ENCODE results near the gene LPO. TPM values are rescaled to one million over a fixed set of nuclear protein-coding genes. Genes with fewer than 3 reads are reported as not detected.

The LPO gene
- total and polyA plus RNA-seq, 2 donors (not counting 3 experiments of a cell fraction or from before 2014, with no cell fraction given): not detected

- Histone ChIP-seq H3K79me2 (ENCODE audit: control insufficient read depth, insufficient read depth, low read length) (no peaks in the 10 kb centered on the region), H3K27ac (ENCODE audit: insufficient read depth, low read depth, low read length) (no peak within 1 kb of the TSS), H3K4me1 (ENCODE audit: control insufficient read depth, extremely low read depth, insufficient read depth, low read length) (no peaks in the 10 kb centered on the region), H3K27me3 (ENCODE audit: control insufficient read depth in 2 of 2, insufficient read depth in 2 of 2, low read length in 2 of 2) (peaks cover 2 to 10% of the 10 kb centered on the region in 2 experiments), H3K9ac (replicated peaks; ENCODE audit: extremely low read depth, insufficient read depth, low read length) (no peak within 1 kb of the TSS), H3K9me3 (replicated peaks; ENCODE audit: control insufficient read depth, insufficient read depth, low read length) (no peaks in the 10 kb centered on the region), H3K36me3 (ENCODE audit: control insufficient read depth in 2 of 2, extremely low read depth in 1 of 2, insufficient read depth in 2 of 2, low read length in 2 of 2) (no peaks in the 10 kb centered on the region), H3K4me2 (ENCODE audit: insufficient read depth, low read length) (no peak within 1 kb of the TSS), H3K4me3 (replicated peaks in 1 of 3; ENCODE audit: insufficient read depth in 1 of 3, low read depth in 1 of 3, low read length in 3 of 3) (no peak within 1 kb of the TSS), H2AFZ (ENCODE audit: low read depth, low read length) (no peak within 1 kb of the TSS), H4K20me1 (replicated peaks; ENCODE audit: control insufficient read depth, extremely low read depth, insufficient read depth, low read length) (no peaks in the 10 kb centered on the region), H3K9me1 (replicated peaks; ENCODE audit: control insufficient read depth, extremely low read depth, insufficient read depth, low read length) (no peaks in the 10 kb centered on the region)
- DNase-seq (ENCODE audit: low read depth, low spot score) (no peak), FAIRE-seq (no peak)
- ChIA-PET CTCF (interaction anchor here (1.1 kb wide), 1 partner anchor 146 kb away, joined by 4 read pairs; no protein-coding TSS in a partner anchor), POLR2A (no interaction called here)
- dilution Hi-C loops (cut with MboI; ENCODE audit: extremely low pct_ligation_motif_present, low sequenced_read_pairs) (no loop called here), intact Hi-C loops (cut with micrococcal nuclease) (loop anchor here (1.0 kb wide), 1 partner anchor 34 kb away; no protein-coding TSS in a partner anchor)
- TF ChIP-seq FOS (IDR thresholded peaks at IDR 0.05; ENCODE audit: borderline replicate concordance, insufficient read depth, low read length): no peak
- no peak for TF ChIP-seq MYC (IDR thresholded peaks at IDR 0.05; ENCODE audit: low read depth, low read length)
- TF ChIP-seq JUN (IDR thresholded peaks at IDR 0.05; ENCODE audit: borderline replicate concordance, insufficient read depth, insufficient read length, low read depth): no peak
- no peak for TF ChIP-seq POLR2A (IDR thresholded peaks at IDR 0.05; ENCODE audit: low read depth, low read length)
- TF ChIP-seq GATA2 (IDR thresholded peaks at IDR 0.05; ENCODE audit: insufficient read depth, insufficient read length, low read depth, low read length): no peak
- TF ChIP-seq CTCF (IDR thresholded peaks at IDR 0.05; ENCODE audit: extremely low read depth in 1 of 2, insufficient read depth in 1 of 2, low read depth in 1 of 2, low read length in 2 of 2): no peak
- TF ChIP-seq POLR2AphosphoS5 (IDR thresholded peaks at IDR 0.05; ENCODE audit: insufficient read depth, low read depth, low read length): no peak
- no peak for TF ChIP-seq MAX (IDR thresholded peaks at IDR 0.05; ENCODE audit: insufficient read depth, insufficient read length)
- no peak for TF ChIP-seq EZH2 (IDR thresholded peaks at IDR 0.05; ENCODE audit: borderline replicate concordance, low read depth, low read length, severe bottlenecking)
- BruUV-seq (replicated peaks): no TSS peak
These were observed 42.3 kb downstream of the LPO start, which contains the start of gene MPO for GRCh38 chr17:58280480-58281217. Gene MPO (minus strand): TSS chr17:58280935. CDS start chr17:58280758, 177 bp downstream.

All from endothelial cell of umbilical vein (primary cell).